Sigmoid colon (tissue), 4 donors: ENCODE measurements around the gene C10orf62.

ENCODE experiments used
- CTCF ChIP-seq, 4 experiments: fragments of 450-650 bp in 3 of 4; fragments of 200-600 bp in 1 of 4; IDR thresholded peaks; one replicate each; pipeline ENCODE4 v1.5.1; 2016 to 2019; ENCODE audit warnings: antibody characterized with exemption in 4 of 4, mild to moderate bottlenecking in 3 of 4, moderate library complexity in 2 of 4
- EP300 ChIP-seq, 4 donors: sonication (generic); formaldehyde crosslinking; IDR thresholded peaks; one replicate each; pipeline ENCODE4 v1.6.1; 2017; ENCODE audit warnings: antibody characterized with exemption in 4 of 4
- POLR2A ChIP-seq, 2 donors: fragments of 450-650 bp; IDR thresholded peaks; one replicate each; pipeline ENCODE4 v1.6.1; 2016; ENCODE audit warnings: antibody characterized with exemption in 2 of 2, mild to moderate bottlenecking in 2 of 2, moderate library complexity in 2 of 2

- TF ChIP-seq CTCF (IDR thresholded peaks at IDR 0.05) = no peak
- TF ChIP-seq EP300 (IDR thresholded peaks at IDR 0.05) = no peak
- no peak for TF ChIP-seq POLR2A (IDR thresholded peaks at IDR 0.05)
These were observed 42.9 kb upstream of the C10orf62 start for GRCh38 chr10:97546456-97547270.
